ENCODE results near the gene DYNC1H1. TPM values are rescaled to one million over a fixed set of nuclear protein-coding genes. Genes with fewer than 3 reads are reported as not detected.
"Not testable (repeated sequence)": the region's sequence is repeated elsewhere in the genome, so short reads cannot be mapped to it uniquely, and the experiment has no call there.

The DYNC1H1 gene
- total RNA-seq, 4 donors from 2014 or later, result 606 to 1,020 (median 666) TPM

GRCh38 chr14:102075155-102075554 lies 110.8 kb downstream of the DYNC1H1 start:
- H3K27ac ChIP-seq, result no peak overlapping the region
- H3K27me3 ChIP-seq, result no peaks in the 10 kb centered on the region
- no peak overlapping the region for H3K4me3 ChIP-seq
- TF ChIP-seq CTCF (IDR thresholded peaks at IDR 0.05) (no peak), POLR2AphosphoS5 (IDR thresholded peaks at IDR 0.05) (no peak), POLR2A (IDR thresholded peaks at IDR 0.05) (no peak), EP300 (IDR thresholded peaks at IDR 0.05) (no peak)
- peaks cover 0 to 26% of the 10 kb centered on the region in 2 donors for H3K36me3 ChIP-seq
- ATAC-seq, result no peak
- no peaks in the 10 kb centered on the region for H3K9me3 ChIP-seq
- H3K4me1 ChIP-seq, result peaks cover 0 to 9% (median 0%) of the 10 kb centered on the region in 3 donors
- WGBS, 2 donors (ENCODE audit: low coverage in 1 of 2), result 80 to 93% methylated on average over 1 to 3 of the region's 4 CpGs

- Histone ChIP-seq H3K27ac (no peak overlapping the region), H3K4me3 (no peak overlapping the region), H3K36me3 (peaks cover 4 to 48% of the 10 kb centered on the region in 2 donors), H3K4me1 (peaks cover 0 to 11% (median 0%) of the 10 kb centered on the region in 3 donors), H3K27me3 (no peaks in the 10 kb centered on the region), H3K9me3 (no peaks in the 10 kb centered on the region)
- no peak for TF ChIP-seq POLR2A (IDR thresholded peaks at IDR 0.05)
- TF ChIP-seq POLR2AphosphoS5 (IDR thresholded peaks at IDR 0.05), result no peak
- TF ChIP-seq CTCF (IDR thresholded peaks at IDR 0.05), result no peak
- TF ChIP-seq EP300 (IDR thresholded peaks at IDR 0.05), result no peak
- WGBS, 2 donors (ENCODE audit: low coverage in 1 of 2), result 40 to 70% methylated on average over 1 to 3 of the region's 5 CpGs
- no peak for ATAC-seq
Measured at GRCh38 chr14:102077382-102077709, 113.0 kb downstream of the DYNC1H1 start.

GRCh38 chr14:102078361-102078791 lies 114.0 kb downstream of the DYNC1H1 start:
- H3K4me3 ChIP-seq, ATAC-seq, H3K27ac ChIP-seq, H3K9me3 ChIP-seq, H3K27me3 ChIP-seq: not testable (repeated sequence)
- Histone ChIP-seq H3K36me3 (peaks cover 5 to 59% of the 10 kb centered on the region in 2 donors), H3K4me1 (peaks cover 0 to 21% (median 1%) of the 10 kb centered on the region in 3 donors)
- WGBS, 2 donors (ENCODE audit: low coverage in 1 of 2), result 94% methylated on average over 11 of the region's 11 CpGs; no CpG with 5 or more reads in 1 of the 2 donors

GRCh38 chr14:102078831-102079699 lies 114.7 kb downstream of the DYNC1H1 start:
- Histone ChIP-seq H3K27ac (no peak overlapping the region), H3K9me3 (no peaks in the 10 kb centered on the region), H3K36me3 (peaks cover 8 to 66% of the 10 kb centered on the region in 2 donors), H3K4me3 (no peak overlapping the region), H3K4me1 (peaks cover 0 to 28% (median 8%) of the 10 kb centered on the region in 3 donors), H3K27me3 (no peaks in the 10 kb centered on the region)
- TF ChIP-seq POLR2A (IDR thresholded peaks at IDR 0.05) (no peak), EP300 (IDR thresholded peaks at IDR 0.05) (no peak)
- WGBS, 2 donors (ENCODE audit: low coverage in 1 of 2), result 87 to 95% methylated on average over 3 to 10 of the region's 10 CpGs
- no peak for ATAC-seq

- Histone ChIP-seq H3K4me1 (peaks cover 0 to 34% (median 10%) of the 10 kb centered on the region in 3 donors), H3K27ac (no peak overlapping the region), H3K4me3 (no peak overlapping the region), H3K27me3 (no peaks in the 10 kb centered on the region), H3K36me3 (peaks cover 9 to 71% of the 10 kb centered on the region in 2 donors), H3K9me3 (no peaks in the 10 kb centered on the region)
- ATAC-seq, result no peak
- TF ChIP-seq EP300 (IDR thresholded peaks at IDR 0.05) (no peak), POLR2AphosphoS5 (IDR thresholded peaks at IDR 0.05) (no peak), POLR2A (IDR thresholded peaks at IDR 0.05) (no peak), CTCF (IDR thresholded peaks at IDR 0.05) (no peak)
Measured at GRCh38 chr14:102079700-102079979, 115.3 kb downstream of the DYNC1H1 start.

All from gastroesophageal sphincter (tissue), 4 donors.